ENCODE measurements around the gene MRPL52.
"Not testable (repeated sequence)": the region's sequence is repeated elsewhere in the genome, so short reads cannot be mapped to it uniquely, and the experiment has no call there.

Gene MRPL52

GRCh38 chr14:22847661-22848341 is 18.1 kb downstream of the MRPL52 start:
- H3K27ac ChIP-seq: peak overlapping the region; percentile 78
- TF ChIP-seq, protein P1, sequence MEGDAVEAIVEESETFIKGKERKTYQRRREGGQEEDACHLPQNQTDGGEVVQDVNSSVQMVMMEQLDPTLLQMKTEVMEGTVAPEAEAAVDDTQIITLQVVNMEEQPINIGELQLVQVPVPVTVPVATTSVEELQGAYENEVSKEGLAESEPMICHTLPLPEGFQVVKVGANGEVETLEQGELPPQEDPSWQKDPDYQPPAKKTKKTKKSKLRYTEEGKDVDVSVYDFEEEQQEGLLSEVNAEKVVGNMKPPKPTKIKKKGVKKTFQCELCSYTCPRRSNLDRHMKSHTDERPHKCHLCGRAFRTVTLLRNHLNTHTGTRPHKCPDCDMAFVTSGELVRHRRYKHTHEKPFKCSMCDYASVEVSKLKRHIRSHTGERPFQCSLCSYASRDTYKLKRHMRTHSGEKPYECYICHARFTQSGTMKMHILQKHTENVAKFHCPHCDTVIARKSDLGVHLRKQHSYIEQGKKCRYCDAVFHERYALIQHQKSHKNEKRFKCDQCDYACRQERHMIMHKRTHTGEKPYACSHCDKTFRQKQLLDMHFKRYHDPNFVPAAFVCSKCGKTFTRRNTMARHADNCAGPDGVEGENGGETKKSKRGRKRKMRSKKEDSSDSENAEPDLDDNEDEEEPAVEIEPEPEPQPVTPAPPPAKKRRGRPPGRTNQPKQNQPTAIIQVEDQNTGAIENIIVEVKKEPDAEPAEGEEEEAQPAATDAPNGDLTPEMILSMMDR (IDR thresholded peaks at IDR 0.05; ENCODE audit: low read depth, low read length, missing control alignments): peak; percentile 12
- H3K36me3 ChIP-seq (replicated peaks): peaks cover 43% of the 10 kb centered on the region
- DNase-seq: peak; percentile 38
- in situ Hi-C loops (cut with HindIII; ENCODE audit: low pct_ligation_motif_present, low sequenced_read_pairs): no loop called here
- no peaks in the 10 kb centered on the region for H3K27me3 ChIP-seq (replicated peaks)
- H3K4me3 ChIP-seq (ENCODE audit: low read depth, low read length): peak overlapping the region; percentile 5

DNA sequence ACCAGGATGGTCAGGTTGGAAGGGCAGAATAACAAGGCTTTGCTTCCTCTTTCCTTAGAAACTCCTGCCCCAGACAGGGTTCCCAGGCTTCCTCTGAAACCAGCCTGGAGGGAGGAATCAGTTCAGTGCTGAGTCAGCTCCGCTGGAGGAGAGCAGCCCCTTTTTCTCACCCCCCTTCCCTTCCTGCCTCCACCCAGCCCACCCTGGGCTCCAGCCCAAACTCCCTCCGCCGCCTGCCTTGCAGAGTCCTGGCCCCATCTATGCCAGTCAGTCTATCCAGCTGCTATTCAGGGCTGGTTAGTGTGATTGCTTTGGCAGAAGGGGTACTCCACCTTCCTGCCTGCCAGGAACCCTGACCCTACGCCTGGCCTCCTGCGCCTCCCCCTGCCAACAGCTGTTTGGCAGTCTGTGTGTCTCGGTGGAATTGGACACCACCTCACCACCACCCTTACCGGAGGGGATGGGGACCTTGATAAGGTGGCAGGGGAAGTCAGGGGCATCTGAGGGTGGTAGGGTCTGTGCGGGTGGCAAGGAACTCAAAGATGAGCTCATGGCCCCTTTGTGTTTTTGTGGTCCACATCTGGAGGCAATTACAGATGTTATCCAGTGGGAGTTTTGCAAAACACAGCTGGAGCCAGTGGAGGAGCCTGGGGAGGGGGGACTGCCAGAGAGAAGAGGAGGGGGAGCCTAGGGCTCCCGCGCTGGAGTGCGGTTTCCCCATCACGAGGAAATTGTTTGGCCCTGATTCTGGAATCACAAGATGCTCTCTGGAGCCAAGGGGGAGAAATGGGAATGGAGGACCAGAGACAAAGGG is 18.9 kb downstream of the MRPL52 start:
- H3K36me3 ChIP-seq (replicated peaks): peaks cover 35% of the 10 kb centered on the region
- TF ChIP-seq, protein P1 (IDR thresholded peaks at IDR 0.05; ENCODE audit: low read depth, low read length, missing control alignments): no peak
- in situ Hi-C loops (cut with HindIII; ENCODE audit: low pct_ligation_motif_present, low sequenced_read_pairs): no loop called here
- DNase-seq: peak; percentile 61
- H3K27me3 ChIP-seq (replicated peaks): no peaks in the 10 kb centered on the region
- peak overlapping the region; percentile 1 for H3K4me3 ChIP-seq (ENCODE audit: low read depth, low read length)
- peak overlapping the region; percentile 78 for H3K27ac ChIP-seq

- peak overlapping the region; percentile 78 for H3K27ac ChIP-seq
- DNase-seq: peak; percentile 20
- TF ChIP-seq, protein P1 (IDR thresholded peaks at IDR 0.05; ENCODE audit: low read depth, low read length, missing control alignments): no peak
- H3K27me3 ChIP-seq (replicated peaks): no peaks in the 10 kb centered on the region
- in situ Hi-C loops (cut with HindIII; ENCODE audit: low pct_ligation_motif_present, low sequenced_read_pairs): no loop called here
- peaks cover 29% of the 10 kb centered on the region for H3K36me3 ChIP-seq (replicated peaks)
- no peak overlapping the region for H3K4me3 ChIP-seq (ENCODE audit: low read depth, low read length)
Observed at GRCh38 chr14:22849212-22849819, 19.6 kb downstream of the MRPL52 start.

GRCh38 chr14:22850944-22851764 is 21.5 kb downstream of the MRPL52 start:
- peak; percentile 94 for DNase-seq
- TF ChIP-seq, protein P1 (IDR thresholded peaks at IDR 0.05; ENCODE audit: low read depth, low read length, missing control alignments): no peak
- Histone ChIP-seq H3K4me3 (ENCODE audit: low read depth, low read length) (peak overlapping the region; percentile 12), H3K36me3 (replicated peaks) (peaks cover 12% of the 10 kb centered on the region), H3K27ac (peak overlapping the region; percentile 97), H3K27me3 (replicated peaks) (no peaks in the 10 kb centered on the region)
- in situ Hi-C loops (cut with HindIII; ENCODE audit: low pct_ligation_motif_present, low sequenced_read_pairs): no loop called here

DNA sequence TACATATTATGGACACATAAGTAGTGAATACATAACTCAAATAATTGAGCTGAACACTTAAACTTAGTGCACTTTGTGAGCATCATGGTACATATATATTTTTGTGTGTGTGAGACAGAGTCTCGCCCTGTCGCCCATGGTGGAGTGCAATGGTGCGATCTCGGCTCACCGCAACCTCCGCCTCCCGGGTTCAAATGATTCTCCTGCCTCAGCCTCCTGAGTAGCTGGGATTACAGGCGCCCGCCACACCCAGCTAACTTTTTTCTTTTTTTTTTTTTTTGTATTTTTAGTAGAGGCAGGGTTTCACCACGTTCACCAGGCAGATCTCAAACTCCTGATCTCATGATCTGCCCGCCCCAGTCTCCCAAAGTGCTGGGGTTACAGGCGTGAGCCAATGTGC is 22.5 kb downstream of the MRPL52 start:
- in situ Hi-C loops (cut with HindIII; ENCODE audit: low pct_ligation_motif_present, low sequenced_read_pairs); H3K27me3 ChIP-seq (replicated peaks); H3K4me3 ChIP-seq (ENCODE audit: low read depth, low read length); H3K36me3 ChIP-seq (replicated peaks); DNase-seq: not testable (repeated sequence)
- peak overlapping the region; percentile 97 for H3K27ac ChIP-seq
